HepG2 (cell line): ENCODE results near the gene SFXN5. TPM values are rescaled to one million over a fixed set of nuclear protein-coding genes. Genes with fewer than 3 reads are reported as not detected.

ENCODE experiments used
- GABPB1 ChIP-seq: IDR thresholded peaks from 2 replicates; pipeline ENCODE4 v1.6.1; 2016; ENCODE audit warnings: mild to moderate bottlenecking, missing genetic modification reagents, moderate library complexity, missing compliant biosample characterization
- GZF1 ChIP-seq: sonication (generic); formaldehyde crosslinking; IDR thresholded peaks from 2 replicates; pipeline ENCODE4 v1.5.1; 2020; ENCODE audit warnings: mild to moderate bottlenecking, missing genetic modification reagents
- HDAC2 ChIP-seq: sonication (generic); formaldehyde crosslinking; IDR thresholded peaks from 2 replicates; pipeline ENCODE4 v1.4.0; 2020; ENCODE audit warnings: missing genetic modification reagents
- HNF4A ChIP-seq: sonication (generic); formaldehyde crosslinking; IDR thresholded peaks from 2 replicates; pipeline ENCODE4 v1.4.0; 2020; ENCODE audit warnings: missing genetic modification reagents
- HOXA9 ChIP-seq: sonication (generic); formaldehyde crosslinking; IDR thresholded peaks from 2 replicates; pipeline ENCODE4 v1.8.1; 2022; ENCODE audit warnings: missing genetic modification reagents, mild to moderate bottlenecking, moderate library complexity, borderline replicate concordance
- KAT7 ChIP-seq: IDR thresholded peaks from 2 replicates; pipeline ENCODE4 v1.6.1; 2018; ENCODE audit warnings: borderline replicate concordance, missing compliant biosample characterization
- NFYB ChIP-seq: sonication (generic); formaldehyde crosslinking; IDR thresholded peaks from 2 replicates; pipeline ENCODE4 v1.4.0; 2020; ENCODE audit warnings: missing genetic modification reagents
- ONECUT2 ChIP-seq: sonication (generic); formaldehyde crosslinking; IDR thresholded peaks from 2 replicates; pipeline ENCODE4 v1.4.0; 2020; ENCODE audit warnings: missing genetic modification reagents
- RARG ChIP-seq: sonication (generic); formaldehyde crosslinking; IDR thresholded peaks from 2 replicates; pipeline ENCODE4 v1.4.0; 2020; ENCODE audit warnings: low read depth, mild to moderate bottlenecking, missing genetic modification reagents
- RBFOX2 ChIP-seq: fragments of 200-400 bp; formaldehyde crosslinking; IDR thresholded peaks from 2 replicates; pipeline ENCODE4 v1.6.1; 2017; ENCODE audit warnings: low read depth, mild to moderate bottlenecking, low read length
- RELA ChIP-seq: sonication (generic); formaldehyde crosslinking; IDR thresholded peaks from 2 replicates; pipeline ENCODE4 v1.4.0; 2020; ENCODE audit warnings: missing genetic modification reagents
- TERF1 ChIP-seq: sonication (generic); formaldehyde crosslinking; IDR thresholded peaks from 2 replicates; pipeline ENCODE4 v1.8.0; 2022; ENCODE audit warnings: mild to moderate bottlenecking, missing genetic modification reagents, moderate library complexity
- ZNF292 ChIP-seq: sonication (generic); formaldehyde crosslinking; IDR thresholded peaks from 2 replicates; pipeline ENCODE4 v1.8.1; 2022; ENCODE audit warnings: mild to moderate bottlenecking, low read depth, missing genetic modification reagents, borderline replicate concordance
- ZNF367 ChIP-seq: sonication (generic); formaldehyde crosslinking; IDR thresholded peaks from 2 replicates; pipeline ENCODE4 v1.4.0; 2020; ENCODE audit warnings: missing genetic modification reagents, borderline replicate concordance
- ZNF577 ChIP-seq: sonication (generic); formaldehyde crosslinking; IDR thresholded peaks from 2 replicates; pipeline ENCODE4 v1.4.0; 2020; ENCODE audit warnings: mild to moderate bottlenecking, low read depth, missing genetic modification reagents, borderline replicate concordance
- ZNF639 ChIP-seq: conservative IDR thresholded peaks from 2 replicates; pipeline ENCODE4 v1.6.1; 2018; ENCODE audit warnings: missing genetic modification reagents
- ZNF761 ChIP-seq: sonication (generic); formaldehyde crosslinking; conservative IDR thresholded peaks from 2 replicates; pipeline ENCODE4 v1.4.0; 2020; ENCODE audit warnings: mild to moderate bottlenecking, missing genetic modification reagents
- polyA plus RNA-seq, 8 experiments: library from polyadenylated mRNA; depleted of rRNA in 3 of 8; stranded (reverse) in 7 of 8; unstranded in 1 of 8; fragments of >200 nt; fragmentation: Illumina TruSeq in 4 of 8; extraction: Trizol in 4 of 8; gene quantifications; 2 replicates each; pipeline versions ENCODE4 v1.2.1 to v1.2.3, GENCODE V29; 2011 to 2016; ENCODE audit warnings: low read depth in 4 of 8, missing spikeins in 1 of 8, mixed read lengths in 1 of 8; ENCODE audit not compliant: insufficient read depth in 1 of 8
- total RNA-seq, 5 experiments: library from RNA; depleted of rRNA; stranded (reverse); fragments of >200 nt; fragmentation: Illumina TruSeq; extraction: Trizol; gene quantifications; 2 replicates each; pipeline ENCODE4 v1.2.3, GENCODE V29; 2016; ENCODE audit warnings: low read depth in 1 of 5
- TF ChIP-seq, protein P1 (sequence below): sonication (generic); formaldehyde crosslinking; IDR thresholded peaks from 2 replicates; pipeline ENCODE4 v1.4.0; 2020; ENCODE audit warnings: mild to moderate bottlenecking, missing genetic modification reagents
- TF ChIP-seq, protein P2 (sequence below): sonication (generic); formaldehyde crosslinking; IDR thresholded peaks from 2 replicates; pipeline ENCODE4 v1.8.0; 2022; ENCODE audit warnings: missing genetic modification reagents, mild to moderate bottlenecking, moderate library complexity, borderline replicate concordance

The SFXN5 gene
- total and polyA plus RNA-seq, 2 of the 13 experiments (the other 11 are each of a cell fraction or from before 2014, with no cell fraction given): 34.9 to 37.4 TPM

GRCh38 chr2:73112913-73113854 is 41.7 kb upstream of the SFXN5 start, which contains the start of gene RAB11FIP5 (continued):
- TF ChIP-seq TERF1 (no peak), RBFOX2 (0 out of 2 replicates have a peak, but pooled peaks have one; percentile 10), RARG (CRISPR knock-in tag) (no peak), ZNF639 (0 out of 2 replicates have a peak, but pooled peaks have one; percentile 26), ONECUT2 (CRISPR knock-in tag) (no peak), GZF1 (0 out of 2 replicates have a peak, but pooled peaks have one; percentile 62), ZNF577 (CRISPR knock-in tag) (no peak), ZNF761 (0 out of 2 replicates have a peak, but pooled peaks have one; percentile 54), HOXA9 (CRISPR knock-in tag) (no peak), RELA (no peak), NFYB (CRISPR knock-in tag) (peak; percentile 32; the same call in 1 of the 2 replicates), KAT7 (no peak; the same call in 1 of the 2 replicates), ZNF292 (0 out of 2 replicates have a peak, but pooled peaks have one; percentile 40), HDAC2 (CRISPR knock-in tag) (peak; percentile 28; the same call in 1 of the 2 replicates), HNF4A (no peak), ZNF367 (no peak), GABPB1 (CRISPR knock-in tag) (peak; percentile 69)
- TF ChIP-seq, protein P1, sequence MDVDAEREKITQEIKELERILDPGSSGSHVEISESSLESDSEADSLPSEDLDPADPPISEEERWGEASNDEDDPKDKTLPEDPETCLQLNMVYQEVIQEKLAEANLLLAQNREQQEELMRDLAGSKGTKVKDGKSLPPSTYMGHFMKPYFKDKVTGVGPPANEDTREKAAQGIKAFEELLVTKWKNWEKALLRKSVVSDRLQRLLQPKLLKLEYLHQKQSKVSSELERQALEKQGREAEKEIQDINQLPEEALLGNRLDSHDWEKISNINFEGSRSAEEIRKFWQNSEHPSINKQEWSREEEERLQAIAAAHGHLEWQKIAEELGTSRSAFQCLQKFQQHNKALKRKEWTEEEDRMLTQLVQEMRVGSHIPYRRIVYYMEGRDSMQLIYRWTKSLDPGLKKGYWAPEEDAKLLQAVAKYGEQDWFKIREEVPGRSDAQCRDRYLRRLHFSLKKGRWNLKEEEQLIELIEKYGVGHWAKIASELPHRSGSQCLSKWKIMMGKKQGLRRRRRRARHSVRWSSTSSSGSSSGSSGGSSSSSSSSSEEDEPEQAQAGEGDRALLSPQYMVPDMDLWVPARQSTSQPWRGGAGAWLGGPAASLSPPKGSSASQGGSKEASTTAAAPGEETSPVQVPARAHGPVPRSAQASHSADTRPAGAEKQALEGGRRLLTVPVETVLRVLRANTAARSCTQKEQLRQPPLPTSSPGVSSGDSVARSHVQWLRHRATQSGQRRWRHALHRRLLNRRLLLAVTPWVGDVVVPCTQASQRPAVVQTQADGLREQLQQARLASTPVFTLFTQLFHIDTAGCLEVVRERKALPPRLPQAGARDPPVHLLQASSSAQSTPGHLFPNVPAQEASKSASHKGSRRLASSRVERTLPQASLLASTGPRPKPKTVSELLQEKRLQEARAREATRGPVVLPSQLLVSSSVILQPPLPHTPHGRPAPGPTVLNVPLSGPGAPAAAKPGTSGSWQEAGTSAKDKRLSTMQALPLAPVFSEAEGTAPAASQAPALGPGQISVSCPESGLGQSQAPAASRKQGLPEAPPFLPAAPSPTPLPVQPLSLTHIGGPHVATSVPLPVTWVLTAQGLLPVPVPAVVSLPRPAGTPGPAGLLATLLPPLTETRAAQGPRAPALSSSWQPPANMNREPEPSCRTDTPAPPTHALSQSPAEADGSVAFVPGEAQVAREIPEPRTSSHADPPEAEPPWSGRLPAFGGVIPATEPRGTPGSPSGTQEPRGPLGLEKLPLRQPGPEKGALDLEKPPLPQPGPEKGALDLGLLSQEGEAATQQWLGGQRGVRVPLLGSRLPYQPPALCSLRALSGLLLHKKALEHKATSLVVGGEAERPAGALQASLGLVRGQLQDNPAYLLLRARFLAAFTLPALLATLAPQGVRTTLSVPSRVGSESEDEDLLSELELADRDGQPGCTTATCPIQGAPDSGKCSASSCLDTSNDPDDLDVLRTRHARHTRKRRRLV (CRISPR knock-in tag): peak; percentile 90
- TF ChIP-seq, protein P2, sequence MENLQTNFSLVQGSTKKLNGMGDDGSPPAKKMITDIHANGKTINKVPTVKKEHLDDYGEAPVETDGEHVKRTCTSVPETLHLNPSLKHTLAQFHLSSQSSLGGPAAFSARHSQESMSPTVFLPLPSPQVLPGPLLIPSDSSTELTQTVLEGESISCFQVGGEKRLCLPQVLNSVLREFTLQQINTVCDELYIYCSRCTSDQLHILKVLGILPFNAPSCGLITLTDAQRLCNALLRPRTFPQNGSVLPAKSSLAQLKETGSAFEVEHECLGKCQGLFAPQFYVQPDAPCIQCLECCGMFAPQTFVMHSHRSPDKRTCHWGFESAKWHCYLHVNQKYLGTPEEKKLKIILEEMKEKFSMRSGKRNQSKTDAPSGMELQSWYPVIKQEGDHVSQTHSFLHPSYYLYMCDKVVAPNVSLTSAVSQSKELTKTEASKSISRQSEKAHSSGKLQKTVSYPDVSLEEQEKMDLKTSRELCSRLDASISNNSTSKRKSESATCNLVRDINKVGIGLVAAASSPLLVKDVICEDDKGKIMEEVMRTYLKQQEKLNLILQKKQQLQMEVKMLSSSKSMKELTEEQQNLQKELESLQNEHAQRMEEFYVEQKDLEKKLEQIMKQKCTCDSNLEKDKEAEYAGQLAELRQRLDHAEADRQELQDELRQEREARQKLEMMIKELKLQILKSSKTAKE (CRISPR knock-in tag): no peak; the same call in 1 of the 2 replicates
